Cardiac septum (tissue), 1 donor: Measurements from ENCODE around the gene PKN1. TPM values are rescaled to one million over a fixed set of nuclear protein-coding genes. Genes with fewer than 3 reads are reported as not detected.

Source experiments
- DNase-seq: peaks from one replicate; pipeline ENCODE4 v3.0.0-alpha.2; 2020; ENCODE audit warnings: low spot score
- intact Hi-C: fragments of 100-400 bp; cut with DNase I; formaldehyde crosslinking; loops from one replicate; pipeline ENCODE4 v1.14.0; 2022
- total RNA-seq: library from RNA; stranded (reverse); fragmentation: NEBNext Ultra II Directional; extraction: Animal tissue kit (Norgen Biotek cat#: 25700); gene quantifications from one replicate; pipeline ENCODE4 v1.2.1, GENCODE V29; 2021
- donor health status: DM: no; HTN: no; CAD: no.

The PKN1 gene
- total RNA-seq, 1 donor from 2014 or later, result 136 TPM

DNA sequence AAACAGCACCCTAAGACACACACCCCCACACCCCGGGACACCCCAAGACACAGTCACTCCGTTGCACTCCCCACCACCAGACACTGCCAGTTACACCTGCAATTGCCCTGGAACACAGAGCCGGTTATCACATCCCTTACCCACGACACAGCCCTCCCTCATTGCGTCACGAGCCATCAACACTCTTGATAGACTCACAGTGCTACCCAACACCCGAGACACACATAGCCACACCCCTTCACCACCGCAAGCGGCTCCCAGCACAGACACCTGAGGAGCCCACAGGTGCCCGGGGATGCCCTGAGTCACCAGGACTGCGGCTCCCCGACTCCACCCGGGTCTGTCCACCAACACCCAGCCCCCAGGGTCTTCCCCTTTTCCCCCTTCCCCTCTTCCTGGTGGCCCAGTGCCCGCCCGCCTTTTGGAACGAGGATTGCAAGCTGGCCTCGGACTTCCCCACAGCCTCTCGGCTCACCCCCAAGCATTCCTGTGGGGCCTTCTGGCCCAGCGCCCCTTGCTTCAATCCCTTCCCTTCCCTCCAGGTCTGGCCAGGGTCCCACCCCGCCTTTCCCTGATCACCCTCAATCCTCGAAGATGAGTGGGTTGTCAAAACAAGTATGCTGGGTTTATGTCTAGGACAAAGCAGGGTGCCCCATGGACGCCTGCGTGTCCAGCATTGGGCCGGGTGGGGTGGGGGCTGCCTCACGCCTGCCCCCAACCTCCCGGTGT lies 43.7 kb downstream of the PKN1 start:
- intact Hi-C loops, result loop anchor here (10.0 kb wide), 1 partner anchor 332 kb away; no protein-coding TSS in a partner anchor
- DNase-seq, result no peak

DNA sequence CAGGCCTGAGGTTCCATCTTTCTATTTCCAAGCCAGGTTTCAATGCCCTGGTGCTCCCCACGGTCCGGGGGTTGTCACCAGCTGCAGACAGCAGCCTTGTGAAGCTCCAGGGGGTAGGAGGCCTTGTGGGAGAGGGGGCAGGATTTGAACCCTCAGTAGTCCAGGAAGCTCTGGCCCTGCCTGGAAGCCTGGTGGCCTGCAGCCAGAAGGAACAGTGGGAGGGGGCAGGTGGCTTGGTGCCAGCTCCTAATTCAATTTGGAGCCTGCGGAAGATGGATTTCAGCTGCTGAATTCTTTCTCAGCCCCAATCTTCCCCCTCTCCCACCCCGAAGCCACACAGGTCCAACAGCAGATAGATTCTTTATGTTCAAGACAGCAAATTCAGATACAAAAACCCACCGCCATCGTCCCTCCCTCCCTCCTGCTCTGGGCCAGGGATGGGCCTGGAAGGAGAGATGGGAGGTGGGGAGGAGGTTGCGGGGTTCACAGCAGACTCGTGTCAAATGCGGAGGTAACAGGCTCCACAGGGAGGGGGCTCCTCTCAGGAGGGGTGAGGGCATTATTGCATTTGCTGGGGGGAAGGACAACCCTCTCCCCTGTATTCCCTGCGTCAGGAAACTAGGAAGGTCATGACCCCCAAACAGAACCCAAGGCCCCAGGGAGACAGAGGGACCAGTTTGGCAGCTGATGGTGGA lies 44.5 kb downstream of the PKN1 start:
- no peak for DNase-seq
- intact Hi-C loops, result loop anchor here (10.0 kb wide), 1 partner anchor 333 kb away; no protein-coding TSS in a partner anchor

DNA sequence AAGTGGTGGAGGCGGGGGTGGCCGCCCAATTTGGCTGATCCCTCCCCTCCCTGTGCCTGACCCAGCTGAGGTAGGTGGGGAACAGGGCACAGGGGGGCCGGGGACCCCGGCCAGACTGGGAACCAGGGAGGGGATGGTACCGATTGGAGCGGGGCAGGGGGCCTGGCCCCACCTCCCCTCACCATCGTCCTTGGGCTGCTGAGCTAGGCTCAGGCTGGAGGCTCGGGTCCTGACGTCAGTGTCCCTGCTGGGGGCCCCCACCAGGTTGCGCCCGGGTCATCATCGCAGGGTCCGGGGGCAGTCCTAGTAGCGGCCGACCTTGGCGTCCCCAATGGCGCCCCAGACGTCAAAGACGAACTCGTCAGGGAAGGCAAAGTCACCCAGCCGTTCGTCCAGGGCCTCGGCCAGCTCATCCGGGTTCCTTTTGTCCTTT lies 45.0 kb downstream of the PKN1 start:
- DNase-seq, result no peak
- intact Hi-C loops, result loop anchor here (10.0 kb wide), 1 partner anchor 333 kb away; no protein-coding TSS in a partner anchor

DNA sequence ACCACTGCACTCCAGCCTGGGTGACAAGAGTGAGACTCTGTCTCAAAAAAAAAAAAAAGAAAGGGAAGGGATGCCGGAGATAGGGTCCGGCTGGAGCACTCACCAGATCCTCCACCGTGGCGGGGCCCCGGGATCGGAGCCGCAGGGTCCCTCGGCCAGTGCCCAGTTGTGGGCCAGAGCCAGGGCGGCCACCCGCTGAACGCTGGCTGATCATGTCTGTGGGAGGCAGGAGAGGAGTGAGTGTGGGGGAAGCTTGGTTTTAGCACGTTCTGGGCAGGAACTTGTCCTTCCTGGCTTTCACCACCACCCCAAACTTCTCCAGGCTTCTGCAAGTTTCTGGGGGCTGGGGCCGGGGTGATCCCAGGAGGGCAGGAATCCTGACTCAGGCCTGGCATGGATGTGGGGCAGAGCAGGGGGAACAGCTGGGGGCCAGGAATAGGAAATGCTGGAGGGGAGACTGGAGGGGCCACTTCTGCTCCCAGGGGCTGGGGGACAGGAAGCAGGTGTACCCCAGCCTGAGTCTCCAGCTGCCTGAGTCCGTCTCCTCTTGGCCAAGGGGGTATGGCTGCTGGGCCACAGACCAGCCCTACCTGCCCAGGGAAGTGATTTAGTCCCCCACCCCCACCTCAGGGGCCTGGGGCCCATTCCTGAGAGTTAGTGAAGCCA lies 46.3 kb downstream of the PKN1 start:
- intact Hi-C loops, result loop anchor here (10.0 kb wide), 1 partner anchor 335 kb away; no protein-coding TSS in a partner anchor
- DNase-seq, result no peak

DNA sequence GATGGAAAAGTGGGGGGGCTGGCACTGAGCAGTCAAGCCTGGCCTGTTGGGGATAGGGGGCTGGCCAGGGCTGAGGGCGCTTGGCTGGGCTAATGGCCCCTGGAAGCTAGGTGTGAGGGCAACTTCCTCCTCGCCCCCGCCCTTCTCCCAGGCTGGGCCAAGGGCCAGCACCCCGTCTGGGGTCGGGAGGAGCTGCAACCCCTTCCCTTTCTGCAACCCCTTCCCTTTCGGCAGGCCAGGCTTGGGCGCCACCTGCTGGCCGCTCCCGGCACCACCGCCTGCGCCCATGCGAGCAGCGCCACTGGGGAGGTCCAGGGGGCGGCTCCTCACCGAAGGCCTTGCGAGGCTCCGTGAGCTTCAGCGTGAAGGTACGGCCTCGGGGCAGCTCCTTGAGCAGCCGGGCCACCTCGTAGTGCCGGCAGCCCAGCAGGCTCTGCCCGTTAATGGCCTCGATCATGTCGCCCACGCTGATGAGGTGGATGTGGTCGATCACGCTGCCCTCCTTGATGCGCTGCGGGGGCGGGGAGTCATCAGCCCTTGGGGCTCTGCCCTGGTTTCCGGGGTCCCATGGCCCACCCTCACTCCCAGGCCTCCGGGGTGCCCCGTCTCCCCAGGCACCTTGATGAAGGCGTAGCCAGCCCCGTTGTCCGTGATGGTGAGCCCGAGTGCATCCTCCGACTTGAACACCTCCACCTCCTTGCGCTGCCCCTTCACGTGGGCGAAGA lies 47.0 kb downstream of the PKN1 start:
- peak; percentile 84 for DNase-seq
- intact Hi-C loops, result loop anchor here (10.0 kb wide), 1 partner anchor 335 kb away; no protein-coding TSS in a partner anchor

DNA sequence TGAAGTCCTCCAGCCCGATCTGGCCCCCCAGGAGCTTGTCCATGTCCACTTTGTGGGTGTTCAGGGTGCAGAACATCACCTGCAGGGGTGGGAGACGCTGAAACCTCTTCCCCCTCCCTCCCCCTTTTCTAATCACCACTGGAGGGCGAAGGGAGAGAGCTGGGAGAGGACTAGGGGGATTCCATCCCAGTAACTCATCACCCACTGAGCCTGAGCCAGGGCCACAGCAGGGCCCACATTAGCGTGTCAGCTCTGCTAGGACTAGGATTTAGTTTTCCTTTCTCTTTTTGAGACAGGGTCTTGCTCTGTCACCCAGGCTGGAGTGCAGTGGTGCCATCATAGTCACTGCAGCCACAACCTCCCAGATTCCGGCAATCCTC lies 47.6 kb downstream of the PKN1 start:
- intact Hi-C loops, result no loop called here

DNA sequence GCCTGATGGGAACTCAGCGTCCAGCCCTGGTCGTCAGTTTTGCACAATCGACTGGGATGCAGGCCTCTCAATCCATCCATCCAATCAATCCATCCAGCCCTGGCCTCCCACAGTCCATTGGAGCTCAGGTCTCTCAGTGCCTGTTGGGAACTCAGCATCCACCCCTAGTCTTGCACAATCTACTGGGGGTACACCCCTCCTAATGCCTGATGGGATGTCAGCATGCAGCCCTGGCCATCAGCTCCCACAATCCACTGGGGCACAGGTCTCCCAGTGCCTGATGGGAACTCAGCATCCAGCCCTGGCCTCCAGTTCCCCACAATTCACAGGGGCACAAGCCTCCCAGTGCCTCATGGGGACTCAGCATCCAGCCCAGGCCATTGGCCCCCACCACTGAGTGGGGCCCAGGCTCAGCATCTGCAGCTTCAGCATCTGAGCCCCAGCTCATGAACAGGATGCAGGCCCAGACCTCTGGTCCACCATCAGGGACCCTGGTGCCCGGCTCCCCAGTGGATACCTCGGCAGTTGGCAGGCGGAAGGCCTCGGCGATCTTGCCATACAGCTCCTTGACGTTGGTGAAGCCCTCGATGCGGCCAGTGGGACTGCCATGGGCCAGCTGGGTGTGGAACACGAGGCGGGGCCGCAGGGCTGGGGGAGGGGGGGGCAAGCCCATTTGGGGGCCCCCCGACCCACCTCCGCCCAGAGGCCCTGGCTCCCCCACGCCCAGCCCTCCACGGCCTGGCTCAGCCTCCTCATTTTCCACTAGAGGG lies 49.3 kb downstream of the PKN1 start:
- intact Hi-C loops, result no loop called here

More for the DNA sequence above, 47.6 kb downstream of the PKN1 start:
- DNase-seq, result no peak

DNA sequence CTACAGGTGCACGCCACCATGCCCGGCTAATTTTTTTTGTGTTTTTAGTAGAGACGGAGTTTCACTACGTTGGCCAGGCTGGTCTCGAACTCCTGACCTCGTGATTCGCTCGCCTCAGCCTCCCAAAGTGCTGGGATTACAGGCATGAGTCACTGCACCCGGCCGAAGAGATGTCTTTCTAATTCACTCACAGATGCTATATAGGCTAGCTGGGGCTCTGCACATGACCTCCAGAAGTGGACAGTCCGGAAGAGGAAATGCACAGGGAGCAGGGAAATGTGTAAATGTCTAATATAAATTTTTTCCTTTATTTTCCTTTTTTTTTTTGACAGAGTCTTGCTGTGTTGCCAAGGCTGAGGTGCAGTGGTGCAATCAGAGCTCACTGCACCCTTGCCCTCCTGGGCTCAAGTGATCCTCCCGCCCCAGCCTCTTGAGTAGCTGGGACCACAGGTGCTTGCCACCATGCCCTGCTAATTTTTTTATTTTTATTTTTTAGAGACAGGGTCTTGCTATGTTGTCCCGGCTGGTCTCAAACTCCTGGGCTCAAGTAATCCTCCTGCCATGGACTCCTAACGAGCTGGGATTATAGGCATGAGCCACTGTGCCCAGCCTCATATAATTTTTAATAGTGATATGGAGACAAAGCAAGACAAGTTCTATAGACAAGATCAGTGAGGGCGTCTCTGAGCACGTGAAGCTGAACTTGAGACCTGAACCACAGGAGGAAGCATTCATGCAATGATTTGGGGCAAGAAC lies 54.4 kb downstream of the PKN1 start:
- intact Hi-C loops, result no loop called here
- DNase-seq, result no peak

More for the DNA sequence above, 49.3 kb downstream of the PKN1 start:
- no peak for DNase-seq

DNA sequence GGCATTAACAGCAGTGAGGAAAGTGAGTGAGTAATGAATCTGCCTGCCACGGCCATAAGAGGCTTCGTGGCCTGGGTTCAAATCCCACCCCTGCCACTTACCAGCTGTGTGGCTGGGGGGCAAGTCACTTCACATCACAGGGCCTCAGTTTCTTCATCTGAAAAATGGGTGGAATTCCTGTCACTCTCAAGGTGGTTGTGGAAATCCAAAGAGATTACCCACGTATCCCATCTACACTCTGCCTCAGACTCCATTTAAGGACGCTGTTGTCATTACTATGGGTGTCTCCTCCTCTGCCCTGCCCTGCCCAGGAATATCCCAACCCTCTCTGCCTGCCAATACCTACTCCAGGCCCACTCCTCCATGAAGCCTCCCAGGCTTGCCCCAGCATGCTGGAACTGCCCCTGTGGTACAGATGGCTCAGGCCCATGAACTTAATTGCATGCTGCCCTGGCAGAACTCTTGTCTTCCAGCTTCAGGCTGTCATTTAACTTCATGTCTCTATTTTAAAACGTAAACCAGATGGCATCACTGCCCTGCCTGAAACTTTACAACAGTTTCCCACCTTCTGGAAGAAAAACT lies 59.7 kb downstream of the PKN1 start:
- intact Hi-C loops, result no loop called here
- DNase-seq, result no peak

DNA sequence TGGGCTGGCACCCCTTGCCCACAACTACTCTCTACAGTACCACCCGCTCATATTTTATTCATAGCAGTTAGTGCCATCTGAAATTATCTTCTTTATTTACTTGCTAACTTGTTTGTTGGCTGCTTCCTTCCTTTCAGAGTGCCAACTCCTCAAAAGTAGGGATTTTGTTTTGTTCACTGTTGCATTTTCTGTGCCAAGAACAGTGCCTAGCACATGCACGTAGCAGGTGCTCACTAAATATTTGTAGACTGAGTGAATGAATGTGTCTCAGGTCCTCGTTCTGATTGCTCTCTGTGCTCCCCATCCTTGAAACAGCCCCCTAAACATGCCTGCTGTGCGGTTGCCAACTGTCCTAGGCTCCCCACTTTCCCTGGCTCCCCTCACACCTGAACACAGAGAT lies 61.3 kb downstream of the PKN1 start:
- intact Hi-C loops, result no loop called here
- no peak for DNase-seq

DNA sequence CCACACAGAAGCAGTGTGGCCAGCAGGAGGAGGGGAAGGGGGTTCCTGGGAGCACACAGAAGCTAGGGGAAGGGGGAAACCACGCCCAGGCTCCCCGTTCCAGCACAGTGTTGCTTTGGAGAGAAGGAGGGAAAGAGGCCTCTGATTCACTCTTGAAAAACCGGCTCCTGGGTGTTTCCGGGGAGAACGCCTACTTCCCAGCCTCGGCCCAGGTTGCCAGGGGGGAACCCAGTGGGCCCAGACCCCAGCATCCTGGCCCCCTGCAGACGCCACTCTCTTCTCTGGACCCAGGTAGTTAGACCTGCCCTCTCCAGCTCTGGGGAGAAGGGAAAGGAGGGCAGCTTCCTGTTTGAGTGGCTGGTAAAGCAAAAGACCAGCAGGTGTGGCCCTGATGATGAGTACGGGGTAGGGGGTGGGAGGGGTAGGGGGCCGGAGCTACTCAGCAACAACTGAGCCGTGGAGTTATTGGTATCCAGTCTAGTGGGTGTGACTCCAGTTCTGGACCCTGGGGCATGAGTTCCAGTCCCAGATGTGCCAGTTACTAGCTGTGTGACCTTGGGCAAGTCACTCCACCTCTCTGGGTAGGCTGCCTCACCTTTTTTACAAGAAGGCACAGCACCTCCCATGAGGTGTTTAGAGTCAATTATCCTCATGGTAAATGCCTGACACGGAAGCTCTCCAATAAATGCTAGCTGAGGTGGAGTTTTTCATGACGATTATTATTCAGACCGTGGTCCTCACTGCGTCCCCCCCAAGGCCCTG lies 62.0 kb downstream of the PKN1 start:
- DNase-seq, result no peak
- intact Hi-C loops, result no loop called here

DNA sequence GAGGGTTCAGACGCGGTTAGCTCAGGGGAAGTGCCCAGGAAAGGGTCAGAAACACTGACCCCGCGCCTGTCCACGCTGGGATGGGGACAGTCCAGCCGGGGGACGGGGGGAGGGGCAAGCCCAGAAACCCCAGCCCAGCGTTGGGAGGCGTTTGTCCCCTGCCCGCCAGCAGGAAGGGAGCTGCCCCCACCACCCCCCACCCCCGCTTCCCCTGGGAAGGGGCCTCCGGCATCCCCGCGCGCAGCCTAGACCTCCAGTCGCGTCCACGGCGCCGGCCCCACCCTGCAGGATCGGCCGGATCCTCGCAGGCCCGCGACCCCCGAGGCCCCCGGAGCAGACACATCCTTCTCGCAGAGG lies 62.5 kb downstream of the PKN1 start:
- DNase-seq, result no peak
- intact Hi-C loops, result loop anchor here (1.0 kb wide), 1 partner anchor 23 kb away; the partner anchor contains the start of gene DNAJB1

DNA sequence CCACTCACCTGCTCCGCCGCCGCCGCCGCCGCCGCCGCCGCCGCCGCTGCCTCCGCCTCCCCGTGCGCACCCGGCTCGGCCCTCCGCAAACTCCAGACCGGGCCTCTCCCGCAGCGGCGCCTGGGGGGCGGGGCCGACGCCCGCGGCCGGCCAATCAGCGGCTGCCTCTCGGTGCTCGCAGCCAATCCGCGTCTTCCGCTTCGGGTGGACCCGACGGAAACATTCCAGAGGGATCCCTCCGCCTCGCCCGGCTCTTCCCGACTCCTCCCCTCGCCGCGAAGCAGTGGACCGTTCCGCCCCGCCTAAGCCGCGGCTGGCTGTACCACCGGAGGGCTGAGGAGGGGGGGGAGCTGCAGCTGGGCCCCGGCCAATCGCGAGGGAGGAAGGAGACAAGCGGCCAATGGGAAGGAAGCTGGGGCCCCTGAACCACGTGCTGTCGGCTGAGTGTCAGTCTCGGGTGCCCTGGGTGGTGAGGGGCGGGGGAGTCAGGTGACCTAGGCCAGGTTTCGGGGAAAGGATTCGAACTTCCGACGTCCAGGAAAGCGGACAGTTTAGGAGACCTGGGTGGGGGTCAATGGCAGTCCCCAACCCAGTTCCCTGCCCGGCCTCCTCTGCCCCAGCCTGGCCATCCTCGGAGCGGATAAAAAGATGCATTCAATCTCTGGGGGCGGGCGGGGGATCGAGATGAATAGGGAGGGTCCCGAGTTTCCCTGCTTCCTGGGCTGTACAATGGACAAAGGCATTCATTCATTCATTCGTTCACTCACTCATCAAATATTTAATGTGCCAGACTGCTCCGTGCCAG lies 63.1 kb downstream of the PKN1 start, which contains the start of gene GIPC1:
GIPC1 (minus strand) TSS at position 99 of the 805 bp plus-strand sequence. CDS start 13,151 bp downstream, outside the sequence.
- intact Hi-C loops, result loop anchor here (1.0 kb wide), 1 partner anchor 22 kb away; the partner anchor contains the start of gene DNAJB1
- DNase-seq, result peak; percentile 97

DNA sequence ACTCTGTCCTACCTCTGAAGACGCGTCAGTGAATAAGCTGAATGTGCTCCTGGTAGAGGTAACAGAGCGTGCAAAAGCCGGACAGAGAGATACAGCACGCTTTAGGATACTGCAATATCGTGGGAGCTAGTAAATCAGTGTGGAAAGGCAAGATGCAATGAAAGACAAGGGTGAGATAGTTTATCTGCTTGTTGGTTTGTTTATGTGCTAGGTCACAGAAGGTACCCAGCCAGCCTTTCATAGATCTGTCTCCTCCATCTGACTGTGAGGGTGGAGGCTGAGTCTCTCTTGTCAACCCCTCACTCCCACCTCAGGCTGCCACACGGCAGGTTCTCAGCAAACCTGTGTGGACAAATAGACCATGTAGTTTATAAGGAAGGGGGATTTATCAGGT lies 63.7 kb downstream of the PKN1 start:
- intact Hi-C loops, result loop anchor here (1.0 kb wide), 1 partner anchor 21 kb away; the partner anchor contains the start of gene DNAJB1
- no peak for DNase-seq

DNA sequence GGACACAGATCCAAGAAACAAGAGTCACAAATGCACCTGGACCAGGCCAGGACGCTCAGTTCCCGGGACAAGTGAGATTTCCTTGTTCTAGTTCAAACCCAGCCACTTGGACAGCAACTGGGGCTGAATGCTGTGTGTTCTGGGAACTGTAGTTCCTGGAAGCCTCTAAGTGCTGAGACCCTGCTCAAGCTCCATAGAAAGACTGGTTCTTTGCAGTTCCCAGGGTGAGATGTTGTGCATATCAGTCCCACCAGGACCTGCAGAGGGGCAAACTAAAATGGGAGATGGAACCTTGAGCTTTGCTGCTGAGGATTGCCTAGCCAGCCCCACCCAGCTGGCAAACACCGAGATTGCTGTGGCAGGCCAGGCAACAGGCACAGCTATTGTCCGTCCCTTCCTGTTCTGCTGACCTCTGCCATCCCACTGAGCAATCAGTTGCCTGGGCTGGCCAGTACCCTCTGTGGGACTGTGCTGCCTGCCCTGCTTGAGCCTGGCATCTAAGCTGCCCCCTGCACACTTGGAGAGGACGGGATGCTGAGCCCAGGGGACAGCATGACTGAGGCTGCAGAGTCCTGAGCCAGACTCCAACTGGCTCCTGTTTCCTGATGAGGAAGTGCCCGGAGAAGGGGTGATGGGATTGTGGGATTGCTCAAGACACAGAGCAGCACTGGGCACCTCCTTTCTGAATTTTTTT lies 64.3 kb downstream of the PKN1 start:
- intact Hi-C loops, result no loop called here
- DNase-seq, result no peak
